Subcutaneous adipose tissue (tissue), 4 donors: Measurements from ENCODE around the gene MIXL1. TPM values are rescaled to one million over a fixed set of nuclear protein-coding genes. Genes with fewer than 3 reads are reported as not detected.

Experiments used
- total RNA-seq, 4 donors: library from RNA; depleted of rRNA; stranded (reverse); fragments of >200 nt; gene quantifications; one replicate each; pipeline ENCODE4 v1.1.0, GENCODE V29; 2016
- TF ChIP-seq, protein P1 (sequence below): fragments of 450-650 bp; IDR thresholded peaks from one replicate; pipeline ENCODE4 v1.5.1; 2016; ENCODE audit warnings: low read depth, mild to moderate bottlenecking, control low read depth, antibody characterized with exemption, moderate library complexity

Gene MIXL1
- total RNA-seq, 4 donors from 2014 or later, result not detected

DNA sequence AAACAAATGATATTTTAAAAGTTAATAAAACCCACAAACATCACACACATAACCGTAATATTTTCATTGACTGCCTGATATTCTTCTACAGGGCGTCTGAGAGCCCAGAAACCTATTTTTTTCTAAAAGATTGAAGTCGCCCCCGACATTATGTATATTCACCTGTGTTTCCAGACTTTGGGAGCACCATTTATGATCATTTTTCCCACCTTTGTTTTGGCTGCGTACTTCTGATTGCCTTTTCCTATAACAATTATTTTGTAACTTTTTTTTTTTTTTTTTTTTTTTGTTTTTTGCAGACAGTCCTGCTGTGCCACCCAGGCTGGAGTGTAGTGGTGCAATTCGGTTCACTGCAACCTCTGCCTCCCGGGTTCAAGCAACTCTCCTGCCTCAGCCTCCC is 36.1 kb upstream of the MIXL1 start:
- TF ChIP-seq, protein P1, sequence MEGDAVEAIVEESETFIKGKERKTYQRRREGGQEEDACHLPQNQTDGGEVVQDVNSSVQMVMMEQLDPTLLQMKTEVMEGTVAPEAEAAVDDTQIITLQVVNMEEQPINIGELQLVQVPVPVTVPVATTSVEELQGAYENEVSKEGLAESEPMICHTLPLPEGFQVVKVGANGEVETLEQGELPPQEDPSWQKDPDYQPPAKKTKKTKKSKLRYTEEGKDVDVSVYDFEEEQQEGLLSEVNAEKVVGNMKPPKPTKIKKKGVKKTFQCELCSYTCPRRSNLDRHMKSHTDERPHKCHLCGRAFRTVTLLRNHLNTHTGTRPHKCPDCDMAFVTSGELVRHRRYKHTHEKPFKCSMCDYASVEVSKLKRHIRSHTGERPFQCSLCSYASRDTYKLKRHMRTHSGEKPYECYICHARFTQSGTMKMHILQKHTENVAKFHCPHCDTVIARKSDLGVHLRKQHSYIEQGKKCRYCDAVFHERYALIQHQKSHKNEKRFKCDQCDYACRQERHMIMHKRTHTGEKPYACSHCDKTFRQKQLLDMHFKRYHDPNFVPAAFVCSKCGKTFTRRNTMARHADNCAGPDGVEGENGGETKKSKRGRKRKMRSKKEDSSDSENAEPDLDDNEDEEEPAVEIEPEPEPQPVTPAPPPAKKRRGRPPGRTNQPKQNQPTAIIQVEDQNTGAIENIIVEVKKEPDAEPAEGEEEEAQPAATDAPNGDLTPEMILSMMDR, result no peak

DNA sequence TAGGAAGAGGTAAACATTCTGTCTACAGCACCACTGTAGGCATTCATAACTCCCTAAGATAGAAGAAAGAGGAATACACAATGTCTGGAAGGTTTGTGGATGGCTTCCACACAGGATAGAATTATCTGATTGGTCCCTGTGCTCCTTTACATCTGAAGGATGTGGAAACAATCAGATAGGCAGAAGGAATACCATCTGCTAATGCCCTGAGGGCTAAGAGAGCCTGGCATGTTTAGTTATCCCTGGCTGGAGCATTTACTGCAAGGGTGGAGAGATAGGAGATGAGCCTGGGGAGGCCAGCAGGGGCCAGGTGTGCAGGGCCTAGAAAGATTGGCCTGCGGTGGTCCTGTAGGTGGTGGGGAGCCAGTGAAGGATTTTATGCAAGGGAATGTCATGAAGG is 28.3 kb upstream of the MIXL1 start:
- TF ChIP-seq, protein P1, result no peak

DNA sequence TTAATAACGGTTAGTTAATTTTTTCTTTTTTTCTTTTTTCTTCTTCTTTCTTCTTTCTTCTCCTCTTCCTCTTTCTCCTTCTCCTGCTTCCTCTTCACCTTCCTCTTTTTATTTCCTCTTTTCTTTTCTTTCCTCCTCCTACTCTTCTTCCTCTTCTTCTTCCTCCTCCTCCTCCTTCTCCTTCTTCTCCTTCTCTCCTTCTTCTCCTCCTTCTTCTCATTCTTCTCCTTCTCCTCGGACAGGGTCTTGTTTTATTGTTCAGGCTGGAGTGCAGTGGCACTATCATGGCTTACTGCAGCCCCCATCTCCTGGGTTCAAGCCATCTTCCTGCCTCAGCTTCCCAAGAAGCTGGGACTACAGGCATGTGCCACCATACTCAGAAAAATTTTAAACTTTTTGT is 23.5 kb upstream of the MIXL1 start:
- TF ChIP-seq, protein P1, result no peak

DNA sequence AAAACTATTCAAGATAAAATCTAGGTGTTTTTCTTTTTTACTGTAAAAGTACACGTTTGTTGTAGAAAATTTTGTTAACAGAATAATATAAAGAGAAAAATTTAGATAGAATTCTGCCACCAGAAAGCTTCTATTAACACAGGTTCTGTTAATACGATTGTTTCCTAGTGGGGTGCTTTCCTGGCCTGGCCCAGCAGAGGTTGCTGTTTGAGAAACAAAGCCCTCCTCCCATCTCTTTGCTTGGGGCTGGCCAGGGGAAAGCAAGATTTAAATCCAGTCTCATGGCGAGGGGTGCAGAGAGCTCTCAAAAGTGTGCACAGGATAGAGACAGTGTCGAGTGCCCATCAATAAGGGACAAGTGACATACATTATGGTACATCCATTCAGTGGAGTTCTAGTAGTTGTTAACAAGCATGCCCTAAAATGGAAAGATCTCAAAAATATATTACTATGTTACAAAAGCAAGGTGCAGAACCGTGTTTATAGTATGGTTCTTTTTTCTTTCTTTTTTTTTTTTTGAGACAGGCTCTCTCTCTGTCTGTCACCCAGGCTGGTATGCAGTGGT is 22.4 kb upstream of the MIXL1 start:
- TF ChIP-seq, protein P1, result no peak

DNA sequence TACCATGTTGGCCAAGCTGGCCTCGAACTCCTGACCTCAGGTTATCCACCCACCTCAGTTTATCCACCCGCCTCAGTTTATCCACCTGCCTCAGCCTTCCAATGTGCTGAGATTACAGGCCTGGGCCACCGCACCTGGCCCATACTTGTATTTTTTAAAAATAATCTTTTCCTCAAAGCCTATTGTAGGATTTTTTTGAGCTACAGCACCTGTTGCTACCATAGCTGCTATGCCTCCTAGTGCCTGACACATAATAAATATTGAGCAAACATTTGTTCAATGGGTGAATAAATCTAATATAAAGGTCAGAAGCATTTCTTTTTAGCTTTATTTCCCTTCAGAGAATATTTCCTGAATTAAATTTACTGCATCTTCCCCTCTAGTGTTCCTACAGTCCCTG is 21.2 kb upstream of the MIXL1 start:
- TF ChIP-seq, protein P1, result no peak

DNA sequence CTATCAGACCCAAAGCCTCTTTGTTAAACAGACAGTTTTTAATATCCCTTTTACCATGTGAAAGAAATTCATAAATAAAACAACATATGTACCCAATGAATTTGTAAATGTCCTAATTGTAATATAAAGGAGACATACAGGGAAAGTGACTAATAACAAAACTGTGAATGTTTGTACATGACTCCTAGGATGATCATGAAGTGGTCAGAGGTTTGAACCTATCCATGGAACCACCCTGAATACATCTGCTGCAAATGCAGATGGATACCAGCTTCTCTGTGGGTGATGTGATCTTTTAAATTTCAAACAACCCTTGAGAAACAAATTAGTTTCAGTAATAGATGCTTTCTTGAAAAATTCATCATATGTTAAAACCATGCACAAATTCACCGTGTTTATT is 20.2 kb upstream of the MIXL1 start:
- TF ChIP-seq, protein P1, result no peak

DNA sequence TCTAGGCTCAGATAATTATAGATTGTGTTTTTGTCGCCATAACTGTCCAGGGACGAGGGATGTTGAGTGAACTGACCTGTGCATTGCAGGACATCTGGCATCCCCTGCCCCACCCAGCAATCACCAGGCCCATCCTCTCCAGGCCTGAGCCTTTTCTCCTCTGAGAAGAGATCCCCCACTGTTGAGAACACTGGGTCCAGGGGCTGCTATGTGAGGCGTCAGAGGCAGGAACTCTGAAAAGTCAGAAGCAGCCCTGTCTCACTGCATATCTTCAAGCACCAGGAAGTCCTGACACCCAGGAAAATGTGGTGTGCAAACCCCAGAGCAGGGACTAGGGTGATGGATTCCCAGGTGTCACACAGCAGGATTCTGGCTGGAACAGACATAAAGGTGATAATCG is 19.8 kb upstream of the MIXL1 start:
- TF ChIP-seq, protein P1, result no peak
